Measurements from ENCODE around the gene RAC2.

GRCh38 chr22:37249986-37250385 lies 5.9 kb upstream of the RAC2 start:
- no peak for TF ChIP-seq POLR2A (IDR thresholded peaks at IDR 0.05; ENCODE audit: control extremely low read depth in 1 of 2, low read depth in 2 of 2, low read length in 2 of 2)
- TF ChIP-seq TCF12 (IDR thresholded peaks at IDR 0.05; ENCODE audit: low read depth, low read length): no peak
- no peak for TF ChIP-seq GABPA (IDR thresholded peaks at IDR 0.05; ENCODE audit: borderline replicate concordance, insufficient read depth, low read length)
- no peak for TF ChIP-seq CTCF (IDR thresholded peaks at IDR 0.05; ENCODE audit: control extremely low read depth in 1 of 3, insufficient read depth in 1 of 3, low read depth in 1 of 3, low read length in 3 of 3)
- no peak for TF ChIP-seq POLR2AphosphoS5 (IDR thresholded peaks at IDR 0.05; ENCODE audit: low read depth, low read length)
- no peak for TF ChIP-seq ZNF274 (IDR thresholded peaks at IDR 0.05; ENCODE audit: borderline replicate concordance, extremely low read depth, low read length)
- no peak for TF ChIP-seq CBX5 (IDR thresholded peaks at IDR 0.05; ENCODE audit: low read depth, low read length)
- no peak for TF ChIP-seq JUND (IDR thresholded peaks at IDR 0.05; ENCODE audit: low read length)
- TF ChIP-seq HDAC2 (IDR thresholded peaks at IDR 0.05; ENCODE audit: borderline replicate concordance in 1 of 2, low read depth in 2 of 2, low read length in 2 of 2): no peak
- TF ChIP-seq EZH2 (IDR thresholded peaks at IDR 0.05; ENCODE audit: low read depth, low read length, severe bottlenecking): no peak
- no peak for TF ChIP-seq MAFK (IDR thresholded peaks at IDR 0.05; ENCODE audit: low read depth, low read length)
